ENCODE data around the gene MAU2. TPM values are rescaled to one million over a fixed set of nuclear protein-coding genes. Genes with fewer than 3 reads are reported as not detected.

Gene MAU2
- polyA plus RNA-seq, 1 donor from 2014 or later: 48.3 TPM

DNA sequence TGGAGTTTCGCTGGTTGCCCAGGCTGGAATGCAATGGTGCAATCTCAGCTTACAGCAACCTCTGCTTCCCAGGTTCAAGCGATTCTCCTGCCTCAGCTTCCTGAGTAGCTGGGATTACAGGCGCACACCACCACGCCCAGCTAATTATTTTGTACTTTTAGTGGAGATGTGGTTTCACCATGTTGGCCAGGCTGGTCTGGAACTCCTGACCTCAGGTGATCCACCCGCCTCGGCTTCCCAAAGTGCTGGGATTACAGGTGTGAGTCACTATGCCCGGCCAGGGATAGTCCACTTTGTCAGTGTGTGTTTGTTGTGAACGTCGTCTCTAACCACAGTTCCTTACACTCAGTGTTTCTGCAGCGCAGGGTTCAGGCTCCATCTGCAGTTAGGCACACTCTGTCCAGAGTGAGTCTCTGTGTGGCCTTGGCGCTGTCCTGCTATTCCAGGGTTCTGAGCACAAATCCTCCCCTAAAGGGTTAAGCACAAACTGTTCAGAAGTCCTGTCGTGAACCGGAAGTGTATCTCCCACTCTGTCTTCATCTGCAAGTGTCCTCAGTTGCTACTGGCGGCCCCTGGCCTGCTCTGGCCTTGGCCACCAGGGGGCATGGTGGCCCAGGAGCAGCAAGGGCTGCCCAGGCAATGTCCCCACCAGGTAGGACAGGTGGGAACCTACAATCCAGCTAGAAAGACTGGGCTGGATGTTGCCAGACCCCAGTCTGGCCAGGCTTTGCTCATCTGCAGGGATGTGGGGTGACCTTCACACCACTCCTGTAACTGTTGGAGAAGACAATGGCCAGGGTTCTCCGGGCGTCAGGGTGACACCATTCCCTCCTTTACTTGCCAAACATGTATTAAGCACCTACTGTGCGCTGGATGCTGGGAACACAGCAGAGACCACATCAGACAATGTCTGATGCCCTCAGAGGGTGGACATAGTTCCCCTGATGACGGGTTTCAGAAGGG, 46.1 kb downstream of the MAU2 start:
- no peaks in the 10 kb centered on the region for H3K79me2 ChIP-seq (replicated peaks; ENCODE audit: insufficient read depth, low read length)
- H4K20me1 ChIP-seq (ENCODE audit: insufficient read depth): no peaks in the 10 kb centered on the region
- H3K4me2 ChIP-seq (ENCODE audit: low read length): no peak overlapping the region
- TF ChIP-seq EP300 (conservative IDR thresholded peaks at IDR 0.05; ENCODE audit: poor library complexity, severe bottlenecking): no peak
- peak; percentile 58 for TF ChIP-seq RAD21 (conservative IDR thresholded peaks at IDR 0.05)
- TF ChIP-seq EZH2 (IDR thresholded peaks at IDR 0.05; ENCODE audit: borderline replicate concordance, insufficient read depth, low read length, poor library complexity, severe bottlenecking): no peak
- peak; percentile 70 for TF ChIP-seq SMC3 (conservative IDR thresholded peaks at IDR 0.05; ENCODE audit: poor library complexity)
- TF ChIP-seq, protein P1, sequence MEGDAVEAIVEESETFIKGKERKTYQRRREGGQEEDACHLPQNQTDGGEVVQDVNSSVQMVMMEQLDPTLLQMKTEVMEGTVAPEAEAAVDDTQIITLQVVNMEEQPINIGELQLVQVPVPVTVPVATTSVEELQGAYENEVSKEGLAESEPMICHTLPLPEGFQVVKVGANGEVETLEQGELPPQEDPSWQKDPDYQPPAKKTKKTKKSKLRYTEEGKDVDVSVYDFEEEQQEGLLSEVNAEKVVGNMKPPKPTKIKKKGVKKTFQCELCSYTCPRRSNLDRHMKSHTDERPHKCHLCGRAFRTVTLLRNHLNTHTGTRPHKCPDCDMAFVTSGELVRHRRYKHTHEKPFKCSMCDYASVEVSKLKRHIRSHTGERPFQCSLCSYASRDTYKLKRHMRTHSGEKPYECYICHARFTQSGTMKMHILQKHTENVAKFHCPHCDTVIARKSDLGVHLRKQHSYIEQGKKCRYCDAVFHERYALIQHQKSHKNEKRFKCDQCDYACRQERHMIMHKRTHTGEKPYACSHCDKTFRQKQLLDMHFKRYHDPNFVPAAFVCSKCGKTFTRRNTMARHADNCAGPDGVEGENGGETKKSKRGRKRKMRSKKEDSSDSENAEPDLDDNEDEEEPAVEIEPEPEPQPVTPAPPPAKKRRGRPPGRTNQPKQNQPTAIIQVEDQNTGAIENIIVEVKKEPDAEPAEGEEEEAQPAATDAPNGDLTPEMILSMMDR (IDR thresholded peaks at IDR 0.05; ENCODE audit: poor library complexity, severe bottlenecking): peak; percentile 65
- H3K9ac ChIP-seq (ENCODE audit: low read length): no peak overlapping the region
- H3F3A ChIP-seq (ENCODE audit: insufficient read depth, low read length, poor library complexity, severe bottlenecking): no peaks in the 10 kb centered on the region
- no peaks in the 10 kb centered on the region for H3K36me3 ChIP-seq (ENCODE audit: insufficient read depth, low read length)
- no peaks in the 10 kb centered on the region for H3K27me3 ChIP-seq (ENCODE audit: insufficient read depth, low read depth, low read length)
- no peaks in the 10 kb centered on the region for H3K9me2 ChIP-seq (ENCODE audit: insufficient read depth, low read length)
- H3K27ac ChIP-seq (ENCODE audit: low read length): no peak overlapping the region
- no peak overlapping the region for H3K4me3 ChIP-seq (ENCODE audit: low read length)
- H2AFZ ChIP-seq (ENCODE audit: low read depth, low read length): no peak overlapping the region
- H3K9me3 ChIP-seq (ENCODE audit: low read length): no peaks in the 10 kb centered on the region

DNA sequence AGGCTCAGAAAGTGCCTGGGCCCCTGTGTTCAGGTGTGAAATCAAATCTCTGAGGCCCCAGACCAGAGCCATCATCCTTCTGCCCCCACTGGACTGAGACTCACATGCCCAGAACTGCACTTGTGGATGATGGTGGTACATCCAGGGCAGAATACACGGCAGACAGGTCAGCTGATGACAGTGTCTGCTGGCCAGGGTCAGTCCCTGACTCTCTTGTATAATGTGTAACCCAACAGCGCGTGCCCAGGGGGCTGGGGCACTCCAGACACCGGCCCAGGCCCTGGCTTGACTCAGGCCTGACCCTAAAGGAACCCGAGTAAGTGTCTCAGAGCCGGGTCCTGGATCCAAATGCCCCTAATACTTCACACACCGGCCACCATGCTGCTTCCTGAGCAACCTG, 47.5 kb downstream of the MAU2 start:
- no peaks in the 10 kb centered on the region for H3K9me2 ChIP-seq (ENCODE audit: insufficient read depth, low read length)
- H3F3A ChIP-seq (ENCODE audit: insufficient read depth, low read length, poor library complexity, severe bottlenecking): no peaks in the 10 kb centered on the region
- H3K36me3 ChIP-seq (ENCODE audit: insufficient read depth, low read length): no peaks in the 10 kb centered on the region
- H3K27ac ChIP-seq (ENCODE audit: low read length): no peak overlapping the region
- no peaks in the 10 kb centered on the region for H3K79me2 ChIP-seq (replicated peaks; ENCODE audit: insufficient read depth, low read length)
- no peak overlapping the region for H3K4me3 ChIP-seq (ENCODE audit: low read length)
- no peaks in the 10 kb centered on the region for H4K20me1 ChIP-seq (ENCODE audit: insufficient read depth)
- no peaks in the 10 kb centered on the region for H3K27me3 ChIP-seq (ENCODE audit: insufficient read depth, low read depth, low read length)
- H3K4me2 ChIP-seq (ENCODE audit: low read length): no peak overlapping the region
- no peak overlapping the region for H3K9ac ChIP-seq (ENCODE audit: low read length)
- no peaks in the 10 kb centered on the region for H3K9me3 ChIP-seq (ENCODE audit: low read length)
- no peak overlapping the region for H2AFZ ChIP-seq (ENCODE audit: low read depth, low read length)
- TF ChIP-seq, protein P2, sequence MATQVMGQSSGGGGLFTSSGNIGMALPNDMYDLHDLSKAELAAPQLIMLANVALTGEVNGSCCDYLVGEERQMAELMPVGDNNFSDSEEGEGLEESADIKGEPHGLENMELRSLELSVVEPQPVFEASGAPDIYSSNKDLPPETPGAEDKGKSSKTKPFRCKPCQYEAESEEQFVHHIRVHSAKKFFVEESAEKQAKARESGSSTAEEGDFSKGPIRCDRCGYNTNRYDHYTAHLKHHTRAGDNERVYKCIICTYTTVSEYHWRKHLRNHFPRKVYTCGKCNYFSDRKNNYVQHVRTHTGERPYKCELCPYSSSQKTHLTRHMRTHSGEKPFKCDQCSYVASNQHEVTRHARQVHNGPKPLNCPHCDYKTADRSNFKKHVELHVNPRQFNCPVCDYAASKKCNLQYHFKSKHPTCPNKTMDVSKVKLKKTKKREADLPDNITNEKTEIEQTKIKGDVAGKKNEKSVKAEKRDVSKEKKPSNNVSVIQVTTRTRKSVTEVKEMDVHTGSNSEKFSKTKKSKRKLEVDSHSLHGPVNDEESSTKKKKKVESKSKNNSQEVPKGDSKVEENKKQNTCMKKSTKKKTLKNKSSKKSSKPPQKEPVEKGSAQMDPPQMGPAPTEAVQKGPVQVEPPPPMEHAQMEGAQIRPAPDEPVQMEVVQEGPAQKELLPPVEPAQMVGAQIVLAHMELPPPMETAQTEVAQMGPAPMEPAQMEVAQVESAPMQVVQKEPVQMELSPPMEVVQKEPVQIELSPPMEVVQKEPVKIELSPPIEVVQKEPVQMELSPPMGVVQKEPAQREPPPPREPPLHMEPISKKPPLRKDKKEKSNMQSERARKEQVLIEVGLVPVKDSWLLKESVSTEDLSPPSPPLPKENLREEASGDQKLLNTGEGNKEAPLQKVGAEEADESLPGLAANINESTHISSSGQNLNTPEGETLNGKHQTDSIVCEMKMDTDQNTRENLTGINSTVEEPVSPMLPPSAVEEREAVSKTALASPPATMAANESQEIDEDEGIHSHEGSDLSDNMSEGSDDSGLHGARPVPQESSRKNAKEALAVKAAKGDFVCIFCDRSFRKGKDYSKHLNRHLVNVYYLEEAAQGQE (IDR thresholded peaks at IDR 0.05; ENCODE audit: borderline replicate concordance): no peak
- TF ChIP-seq EZH2 (IDR thresholded peaks at IDR 0.05; ENCODE audit: borderline replicate concordance, insufficient read depth, low read length, poor library complexity, severe bottlenecking) (no peak), MXI1 (conservative IDR thresholded peaks at IDR 0.05; ENCODE audit: poor library complexity, severe bottlenecking) (no peak), POLR2AphosphoS5 (IDR thresholded peaks at IDR 0.05) (no peak), TAF1 (IDR thresholded peaks at IDR 0.05; ENCODE audit: low read depth) (no peak), RAD21 (conservative IDR thresholded peaks at IDR 0.05) (no peak), EP300 (conservative IDR thresholded peaks at IDR 0.05; ENCODE audit: poor library complexity, severe bottlenecking) (no peak), SMC3 (conservative IDR thresholded peaks at IDR 0.05; ENCODE audit: poor library complexity) (no peak)
- TF ChIP-seq, protein P1 (IDR thresholded peaks at IDR 0.05; ENCODE audit: poor library complexity, severe bottlenecking): no peak
